ENCODE measurements around the gene COLGALT1.

DNA sequence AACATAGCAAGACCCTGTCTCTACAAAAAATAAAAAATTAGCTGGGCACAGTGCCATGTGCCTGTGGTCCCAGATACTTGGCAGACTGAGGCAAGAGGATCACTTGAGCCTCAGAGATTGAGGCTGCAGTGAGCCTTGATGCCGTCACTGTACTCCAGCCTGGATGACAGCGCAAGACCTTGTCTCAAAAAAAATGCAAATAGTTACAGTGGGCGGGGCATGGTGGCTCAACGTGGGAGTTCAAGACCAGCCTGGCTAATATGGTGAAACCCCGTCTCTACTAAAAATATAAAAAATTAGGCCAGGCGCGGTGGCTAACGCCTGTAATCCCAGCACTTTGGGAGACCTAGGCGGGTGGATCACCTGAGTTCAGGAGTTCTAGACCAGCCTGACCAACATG is 35.5 kb upstream of the COLGALT1 start:
- TF ChIP-seq POLR2AphosphoS5 (IDR thresholded peaks at IDR 0.05) (no peak), POLR2A (IDR thresholded peaks at IDR 0.05) (no peak)
- TF ChIP-seq, protein P1, sequence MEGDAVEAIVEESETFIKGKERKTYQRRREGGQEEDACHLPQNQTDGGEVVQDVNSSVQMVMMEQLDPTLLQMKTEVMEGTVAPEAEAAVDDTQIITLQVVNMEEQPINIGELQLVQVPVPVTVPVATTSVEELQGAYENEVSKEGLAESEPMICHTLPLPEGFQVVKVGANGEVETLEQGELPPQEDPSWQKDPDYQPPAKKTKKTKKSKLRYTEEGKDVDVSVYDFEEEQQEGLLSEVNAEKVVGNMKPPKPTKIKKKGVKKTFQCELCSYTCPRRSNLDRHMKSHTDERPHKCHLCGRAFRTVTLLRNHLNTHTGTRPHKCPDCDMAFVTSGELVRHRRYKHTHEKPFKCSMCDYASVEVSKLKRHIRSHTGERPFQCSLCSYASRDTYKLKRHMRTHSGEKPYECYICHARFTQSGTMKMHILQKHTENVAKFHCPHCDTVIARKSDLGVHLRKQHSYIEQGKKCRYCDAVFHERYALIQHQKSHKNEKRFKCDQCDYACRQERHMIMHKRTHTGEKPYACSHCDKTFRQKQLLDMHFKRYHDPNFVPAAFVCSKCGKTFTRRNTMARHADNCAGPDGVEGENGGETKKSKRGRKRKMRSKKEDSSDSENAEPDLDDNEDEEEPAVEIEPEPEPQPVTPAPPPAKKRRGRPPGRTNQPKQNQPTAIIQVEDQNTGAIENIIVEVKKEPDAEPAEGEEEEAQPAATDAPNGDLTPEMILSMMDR (IDR thresholded peaks at IDR 0.05) = no peak

Data from transverse colon (tissue), 4 donors.